ENCODE results near the gene SAFB2.

DNA sequence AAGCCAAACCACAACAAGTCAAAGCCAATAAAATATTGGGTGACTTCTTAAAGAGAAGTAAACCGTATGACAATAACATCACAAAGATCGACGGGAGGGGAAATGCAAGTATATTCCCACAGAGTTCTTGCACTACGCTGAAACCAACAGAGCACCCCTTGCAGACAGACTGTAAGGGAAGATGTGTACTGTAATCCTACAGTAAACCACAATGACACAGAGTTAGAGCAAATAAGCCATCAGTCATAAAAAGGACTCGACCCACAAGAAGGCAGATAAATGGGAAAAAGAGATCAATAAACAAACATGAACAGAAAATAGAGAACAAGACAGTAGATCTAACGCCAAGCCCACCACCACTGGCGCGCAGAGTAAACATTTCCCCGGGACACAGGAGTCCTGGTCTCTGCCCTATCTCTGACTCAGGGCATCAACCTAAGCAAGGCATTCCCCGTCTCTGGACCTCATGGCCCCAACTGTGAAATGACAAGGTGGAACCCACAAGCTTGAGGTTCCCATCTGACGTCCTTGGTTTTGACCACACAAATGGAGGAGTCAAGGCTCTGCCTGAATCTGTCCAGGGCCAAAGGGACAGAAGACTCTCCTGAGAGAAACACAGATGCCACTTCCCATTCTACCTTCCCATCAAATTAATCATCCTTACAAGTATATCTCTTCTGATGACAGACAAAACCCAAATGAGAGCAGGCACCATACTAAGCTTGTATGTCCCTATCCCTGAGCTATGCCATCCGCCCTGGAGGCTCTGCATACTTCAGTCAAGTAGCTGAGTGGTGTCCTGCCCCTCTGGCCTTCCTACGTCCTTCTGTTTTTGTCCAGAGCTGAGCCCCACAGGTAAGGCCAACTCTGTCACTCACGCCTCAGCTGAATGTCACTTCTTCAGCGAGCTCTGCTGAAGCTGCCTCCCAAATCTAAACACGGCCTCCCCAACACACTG, 15.0 kb downstream of the SAFB2 start:
- TF ChIP-seq, protein P1, sequence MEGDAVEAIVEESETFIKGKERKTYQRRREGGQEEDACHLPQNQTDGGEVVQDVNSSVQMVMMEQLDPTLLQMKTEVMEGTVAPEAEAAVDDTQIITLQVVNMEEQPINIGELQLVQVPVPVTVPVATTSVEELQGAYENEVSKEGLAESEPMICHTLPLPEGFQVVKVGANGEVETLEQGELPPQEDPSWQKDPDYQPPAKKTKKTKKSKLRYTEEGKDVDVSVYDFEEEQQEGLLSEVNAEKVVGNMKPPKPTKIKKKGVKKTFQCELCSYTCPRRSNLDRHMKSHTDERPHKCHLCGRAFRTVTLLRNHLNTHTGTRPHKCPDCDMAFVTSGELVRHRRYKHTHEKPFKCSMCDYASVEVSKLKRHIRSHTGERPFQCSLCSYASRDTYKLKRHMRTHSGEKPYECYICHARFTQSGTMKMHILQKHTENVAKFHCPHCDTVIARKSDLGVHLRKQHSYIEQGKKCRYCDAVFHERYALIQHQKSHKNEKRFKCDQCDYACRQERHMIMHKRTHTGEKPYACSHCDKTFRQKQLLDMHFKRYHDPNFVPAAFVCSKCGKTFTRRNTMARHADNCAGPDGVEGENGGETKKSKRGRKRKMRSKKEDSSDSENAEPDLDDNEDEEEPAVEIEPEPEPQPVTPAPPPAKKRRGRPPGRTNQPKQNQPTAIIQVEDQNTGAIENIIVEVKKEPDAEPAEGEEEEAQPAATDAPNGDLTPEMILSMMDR (conservative IDR thresholded peaks at IDR 0.05 in 1 of 2, IDR thresholded peaks at IDR 0.05 in 1 of 2; ENCODE audit: extremely low read depth in 1 of 2, insufficient read depth in 1 of 2, low read depth in 1 of 2, low read length in 2 of 2): no peak
- no peak for TF ChIP-seq EZH2 (IDR thresholded peaks at IDR 0.05; ENCODE audit: borderline replicate concordance, low read length)

Data from mammary epithelial cell (primary cell).